Measurements from ENCODE around the gene SRGAP2B. TPM values are rescaled to one million over a fixed set of nuclear protein-coding genes. Genes with fewer than 3 reads are reported as not detected.
"Not testable (repeated sequence)": the region's sequence is repeated elsewhere in the genome, so short reads cannot be mapped to it uniquely, and the experiment has no call there.

The SRGAP2B gene
- total and polyA plus RNA-seq, 2 donors (not counting 3 experiments of a cell fraction or from before 2014, with no cell fraction given) = 13.4 to 75.2 TPM

GRCh38 chr1:145082483-145083255 lies 12.5 kb downstream of the SRGAP2B start:
- H4K20me1 ChIP-seq (replicated peaks; ENCODE audit: control insufficient read depth, extremely low read depth, insufficient read depth, low read length); intact Hi-C loops (cut with micrococcal nuclease); FAIRE-seq; DNase-seq (ENCODE audit: low read depth, low spot score); H3K9me1 ChIP-seq (replicated peaks; ENCODE audit: control insufficient read depth, extremely low read depth, insufficient read depth, low read length); H3K9ac ChIP-seq (replicated peaks; ENCODE audit: extremely low read depth, insufficient read depth, low read length); BruUV-seq (replicated peaks); H3K4me2 ChIP-seq (ENCODE audit: insufficient read depth, low read length); CTCF ChIA-PET; H3K27me3 ChIP-seq (ENCODE audit: control insufficient read depth in 2 of 2, insufficient read depth in 2 of 2, low read length in 2 of 2); POLR2A ChIA-PET; H3K27ac ChIP-seq (ENCODE audit: insufficient read depth, low read depth, low read length); H3K36me3 ChIP-seq (ENCODE audit: control insufficient read depth in 2 of 2, extremely low read depth in 1 of 2, insufficient read depth in 2 of 2, low read length in 2 of 2); H3K4me1 ChIP-seq (ENCODE audit: control insufficient read depth, extremely low read depth, insufficient read depth, low read length); dilution Hi-C loops (cut with MboI; ENCODE audit: extremely low pct_ligation_motif_present, low sequenced_read_pairs); H3K4me3 ChIP-seq (replicated peaks in 1 of 3; ENCODE audit: insufficient read depth in 1 of 3, low read depth in 1 of 3, low read length in 3 of 3); H3K9me3 ChIP-seq (replicated peaks; ENCODE audit: control insufficient read depth, insufficient read depth, low read length); H3K79me2 ChIP-seq (ENCODE audit: control insufficient read depth, insufficient read depth, low read length); H2AFZ ChIP-seq (ENCODE audit: low read depth, low read length): not testable (repeated sequence)

GRCh38 chr1:145080193-145080592 lies 14.9 kb downstream of the SRGAP2B start:
- H3K4me3 ChIP-seq (replicated peaks in 1 of 3; ENCODE audit: insufficient read depth in 1 of 3, low read depth in 1 of 3, low read length in 3 of 3); FAIRE-seq; POLR2A ChIA-PET; H3K27ac ChIP-seq (ENCODE audit: insufficient read depth, low read depth, low read length); H3K36me3 ChIP-seq (ENCODE audit: control insufficient read depth in 2 of 2, extremely low read depth in 1 of 2, insufficient read depth in 2 of 2, low read length in 2 of 2); intact Hi-C loops (cut with micrococcal nuclease); H3K9me1 ChIP-seq (replicated peaks; ENCODE audit: control insufficient read depth, extremely low read depth, insufficient read depth, low read length); H3K27me3 ChIP-seq (ENCODE audit: control insufficient read depth in 2 of 2, insufficient read depth in 2 of 2, low read length in 2 of 2); dilution Hi-C loops (cut with MboI; ENCODE audit: extremely low pct_ligation_motif_present, low sequenced_read_pairs); BruUV-seq (replicated peaks); H2AFZ ChIP-seq (ENCODE audit: low read depth, low read length); H3K9ac ChIP-seq (replicated peaks; ENCODE audit: extremely low read depth, insufficient read depth, low read length); H4K20me1 ChIP-seq (replicated peaks; ENCODE audit: control insufficient read depth, extremely low read depth, insufficient read depth, low read length); H3K4me2 ChIP-seq (ENCODE audit: insufficient read depth, low read length); CTCF ChIA-PET; DNase-seq (ENCODE audit: low read depth, low spot score); H3K4me1 ChIP-seq (ENCODE audit: control insufficient read depth, extremely low read depth, insufficient read depth, low read length); H3K9me3 ChIP-seq (replicated peaks; ENCODE audit: control insufficient read depth, insufficient read depth, low read length): not testable (repeated sequence)
- H3K79me2 ChIP-seq (ENCODE audit: control insufficient read depth, insufficient read depth, low read length) = peaks cover 12% of the 10 kb centered on the region

GRCh38 chr1:145079737-145080136 lies 15.4 kb downstream of the SRGAP2B start:
- FAIRE-seq; POLR2A ChIA-PET; DNase-seq (ENCODE audit: low read depth, low spot score): not testable (repeated sequence)

GRCh38 chr1:145078787-145079370 lies 16.2 kb downstream of the SRGAP2B start:
- H3K27ac ChIP-seq (ENCODE audit: insufficient read depth, low read depth, low read length); POLR2A ChIA-PET; H3K9me1 ChIP-seq (replicated peaks; ENCODE audit: control insufficient read depth, extremely low read depth, insufficient read depth, low read length); H3K36me3 ChIP-seq (ENCODE audit: control insufficient read depth in 2 of 2, extremely low read depth in 1 of 2, insufficient read depth in 2 of 2, low read length in 2 of 2); H3K9me3 ChIP-seq (replicated peaks; ENCODE audit: control insufficient read depth, insufficient read depth, low read length); H4K20me1 ChIP-seq (replicated peaks; ENCODE audit: control insufficient read depth, extremely low read depth, insufficient read depth, low read length); H2AFZ ChIP-seq (ENCODE audit: low read depth, low read length); H3K4me3 ChIP-seq (replicated peaks in 1 of 3; ENCODE audit: insufficient read depth in 1 of 3, low read depth in 1 of 3, low read length in 3 of 3); intact Hi-C loops (cut with micrococcal nuclease); DNase-seq (ENCODE audit: low read depth, low spot score); BruUV-seq (replicated peaks); dilution Hi-C loops (cut with MboI; ENCODE audit: extremely low pct_ligation_motif_present, low sequenced_read_pairs); H3K27me3 ChIP-seq (ENCODE audit: control insufficient read depth in 2 of 2, insufficient read depth in 2 of 2, low read length in 2 of 2); FAIRE-seq; CTCF ChIA-PET; H3K4me1 ChIP-seq (ENCODE audit: control insufficient read depth, extremely low read depth, insufficient read depth, low read length); H3K9ac ChIP-seq (replicated peaks; ENCODE audit: extremely low read depth, insufficient read depth, low read length); H3K4me2 ChIP-seq (ENCODE audit: insufficient read depth, low read length): not testable (repeated sequence)
- peaks cover 12% of the 10 kb centered on the region for H3K79me2 ChIP-seq (ENCODE audit: control insufficient read depth, insufficient read depth, low read length)

More at GRCh38 chr1:145079737-145080136, 15.4 kb downstream of the SRGAP2B start:
- H2AFZ ChIP-seq (ENCODE audit: low read depth, low read length); H3K36me3 ChIP-seq (ENCODE audit: control insufficient read depth in 2 of 2, extremely low read depth in 1 of 2, insufficient read depth in 2 of 2, low read length in 2 of 2); CTCF ChIA-PET; H3K4me1 ChIP-seq (ENCODE audit: control insufficient read depth, extremely low read depth, insufficient read depth, low read length); H3K27ac ChIP-seq (ENCODE audit: insufficient read depth, low read depth, low read length); dilution Hi-C loops (cut with MboI; ENCODE audit: extremely low pct_ligation_motif_present, low sequenced_read_pairs); H3K9me3 ChIP-seq (replicated peaks; ENCODE audit: control insufficient read depth, insufficient read depth, low read length); H4K20me1 ChIP-seq (replicated peaks; ENCODE audit: control insufficient read depth, extremely low read depth, insufficient read depth, low read length); H3K4me2 ChIP-seq (ENCODE audit: insufficient read depth, low read length); H3K9me1 ChIP-seq (replicated peaks; ENCODE audit: control insufficient read depth, extremely low read depth, insufficient read depth, low read length); H3K27me3 ChIP-seq (ENCODE audit: control insufficient read depth in 2 of 2, insufficient read depth in 2 of 2, low read length in 2 of 2); BruUV-seq (replicated peaks); H3K9ac ChIP-seq (replicated peaks; ENCODE audit: extremely low read depth, insufficient read depth, low read length); H3K4me3 ChIP-seq (replicated peaks in 1 of 3; ENCODE audit: insufficient read depth in 1 of 3, low read depth in 1 of 3, low read length in 3 of 3); intact Hi-C loops (cut with micrococcal nuclease): not testable (repeated sequence)
- H3K79me2 ChIP-seq (ENCODE audit: control insufficient read depth, insufficient read depth, low read length) = peaks cover 12% of the 10 kb centered on the region

All from endothelial cell of umbilical vein (primary cell).